NT2/D1 (cell line): ENCODE measurements around the gene UTF1.

Source experiments
- YY1 ChIP-seq: IDR thresholded peaks from 2 replicates; pipeline ENCODE4 v1.6.1; 2011; ENCODE audit not compliant: insufficient read length, insufficient read depth
- ZNF274 ChIP-seq: IDR thresholded peaks from 2 replicates; pipeline ENCODE4 v1.6.1; 2011; ENCODE audit warnings: mild to moderate bottlenecking, low read depth, low read length

DNA sequence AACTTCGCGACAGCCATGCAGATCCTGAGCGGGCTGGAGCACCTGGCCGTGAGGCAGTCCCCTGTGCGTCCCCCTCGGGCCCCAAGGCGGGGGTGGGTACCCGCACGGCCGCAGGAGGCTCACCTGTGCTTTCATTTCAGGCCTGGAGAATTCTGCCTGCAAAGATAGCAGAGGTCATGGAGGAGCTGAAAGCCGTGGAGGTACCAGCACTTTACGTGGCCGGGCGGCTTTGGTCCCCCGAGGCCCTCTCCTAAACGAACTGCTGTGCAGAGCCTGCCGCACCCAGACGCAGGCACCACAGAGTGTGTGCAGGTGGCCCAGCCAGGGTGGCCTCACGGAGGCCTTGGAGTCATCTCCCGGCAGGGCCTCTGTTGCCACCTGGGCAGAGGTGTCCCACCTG is 11.1 kb upstream of the UTF1 start:
- TF ChIP-seq YY1 (no peak), ZNF274 (no peak)
